ENCODE results near the gene IKZF3.
"Not testable (repeated sequence)": the region's sequence is repeated elsewhere in the genome, so short reads cannot be mapped to it uniquely, and the experiment has no call there.

IKZF3 gene

GRCh38 chr17:39777534-39778365, 86.4 kb downstream of the IKZF3 start:
- peak; percentile 63 for DNase-seq (ENCODE audit: low spot score)

DNA sequence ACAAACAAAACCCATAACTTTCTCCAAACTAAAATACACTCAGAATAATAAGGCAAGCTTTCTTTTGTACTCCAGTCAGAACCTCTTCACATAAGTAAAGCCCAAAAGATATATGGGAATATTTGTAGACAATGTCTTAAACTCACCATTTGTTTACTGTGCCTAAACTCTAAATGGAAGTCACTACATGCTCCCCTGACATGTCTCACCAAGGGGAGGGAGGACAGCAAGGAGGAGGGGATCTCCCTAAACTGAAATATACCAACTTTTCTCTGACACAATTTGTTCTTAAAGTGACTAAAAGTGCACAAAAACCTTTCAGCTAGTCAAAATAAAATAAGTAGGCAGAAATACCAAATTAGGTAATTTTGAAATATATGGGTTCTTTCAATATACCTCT, 87.9 kb downstream of the IKZF3 start:
- no peak for DNase-seq (ENCODE audit: low spot score)

- peak; percentile 43 for DNase-seq (ENCODE audit: low spot score)
These were observed 89.1 kb downstream of the IKZF3 start for GRCh38 chr17:39775031-39775430.

DNA sequence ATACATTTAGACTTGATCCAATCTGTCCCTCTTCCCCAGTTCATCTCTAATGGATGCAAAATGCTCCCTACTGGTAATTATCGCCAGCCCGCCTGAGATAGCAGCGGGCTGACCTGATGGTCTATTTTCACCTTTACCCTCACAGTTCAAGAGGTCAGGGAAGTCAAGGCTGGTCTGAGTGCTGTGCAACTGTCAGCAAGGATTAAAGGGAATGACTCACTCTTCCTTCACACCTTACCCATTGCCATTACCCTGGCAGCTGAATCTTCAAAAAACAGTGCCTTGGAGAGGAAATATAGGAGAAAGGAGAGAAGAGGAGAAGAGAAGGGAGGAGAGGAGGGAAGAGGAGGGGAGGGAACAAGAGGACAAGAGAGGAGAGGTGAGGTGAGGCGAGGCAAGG, 90.1 kb downstream of the IKZF3 start:
- DNase-seq (ENCODE audit: low spot score) = no peak

DNA sequence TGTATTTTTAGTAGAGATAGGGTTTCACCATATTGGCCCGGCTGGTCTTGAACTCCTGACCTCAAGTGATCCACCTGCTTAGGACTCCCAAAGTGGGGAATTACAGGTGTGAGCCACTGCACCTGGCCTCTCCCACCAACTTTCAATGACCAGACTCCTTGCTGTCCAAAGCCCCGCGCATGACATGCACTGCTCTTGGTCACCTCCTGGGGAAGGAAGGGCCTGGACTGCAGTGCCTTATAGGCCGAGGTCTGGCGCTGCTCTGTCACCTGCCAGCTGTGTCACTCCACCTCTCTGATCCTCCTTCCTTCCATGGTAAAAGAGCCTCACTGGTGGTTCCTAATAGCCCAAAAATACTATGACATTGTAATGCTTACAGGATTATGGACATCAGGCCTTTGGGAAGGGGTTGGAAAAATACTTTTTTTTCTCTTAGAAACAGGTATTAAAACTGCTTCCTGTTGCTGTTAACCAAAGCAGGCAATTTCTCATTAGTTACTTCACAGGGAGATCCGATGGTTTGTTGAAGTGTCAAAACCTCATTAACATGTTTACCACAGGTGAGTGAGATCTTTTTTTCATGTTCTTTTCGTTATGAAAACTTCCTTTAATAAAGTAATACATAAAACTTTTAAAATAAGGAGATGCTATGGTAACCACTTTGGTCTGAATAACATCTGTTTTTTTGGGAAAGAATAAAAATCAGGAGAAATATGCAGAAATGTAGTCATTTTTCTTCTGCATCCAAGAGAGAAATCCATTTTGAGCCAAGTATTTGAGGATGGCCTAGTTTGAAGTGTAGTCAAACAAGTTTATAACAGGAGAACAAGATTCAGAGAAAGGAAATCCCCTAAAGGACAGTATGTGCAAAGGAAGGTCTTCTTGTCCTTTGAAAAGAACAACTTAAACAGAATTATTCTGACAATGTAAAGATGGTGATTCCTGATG, 90.9 kb downstream of the IKZF3 start:
- DNase-seq (ENCODE audit: low spot score) = no peak

- DNase-seq (ENCODE audit: low spot score) = no peak
These were observed 91.7 kb downstream of the IKZF3 start for GRCh38 chr17:39772415-39772814.

DNA sequence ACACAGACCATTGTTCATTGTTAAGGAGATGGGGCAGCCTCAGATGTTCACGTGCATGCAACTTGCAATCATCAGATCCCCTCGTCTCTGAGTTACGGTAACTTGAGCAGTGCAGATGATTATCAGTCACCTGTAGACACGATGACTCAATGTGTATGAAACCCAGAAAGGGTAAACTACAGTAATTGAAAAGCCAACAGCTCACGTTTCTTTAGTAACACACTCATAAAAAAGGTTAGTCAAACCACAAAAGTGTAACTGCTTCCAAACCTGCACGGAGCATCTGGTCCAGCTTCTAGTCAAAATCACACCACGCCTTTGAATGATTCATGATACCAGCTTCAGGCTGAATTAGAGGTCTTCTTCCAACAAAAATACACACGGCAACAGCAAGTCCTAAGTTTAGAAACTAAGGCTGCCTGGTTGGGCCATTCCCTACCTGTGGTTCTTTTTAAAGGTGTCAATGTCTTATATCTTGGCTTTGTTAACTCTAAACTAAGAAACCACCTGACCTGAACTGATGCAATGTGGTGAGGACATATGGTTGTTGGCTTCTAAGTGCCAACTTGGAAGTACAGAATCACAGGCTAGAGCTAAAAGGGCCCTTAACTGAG, 94.0 kb downstream of the IKZF3 start:
- DNase-seq (ENCODE audit: low spot score) = peak; percentile 52

GRCh38 chr17:39767147-39767546, 97.0 kb downstream of the IKZF3 start:
- DNase-seq (ENCODE audit: low spot score) = no peak

GRCh38 chr17:39765766-39766165, 98.3 kb downstream of the IKZF3 start:
- DNase-seq (ENCODE audit: low spot score) = no peak

DNA sequence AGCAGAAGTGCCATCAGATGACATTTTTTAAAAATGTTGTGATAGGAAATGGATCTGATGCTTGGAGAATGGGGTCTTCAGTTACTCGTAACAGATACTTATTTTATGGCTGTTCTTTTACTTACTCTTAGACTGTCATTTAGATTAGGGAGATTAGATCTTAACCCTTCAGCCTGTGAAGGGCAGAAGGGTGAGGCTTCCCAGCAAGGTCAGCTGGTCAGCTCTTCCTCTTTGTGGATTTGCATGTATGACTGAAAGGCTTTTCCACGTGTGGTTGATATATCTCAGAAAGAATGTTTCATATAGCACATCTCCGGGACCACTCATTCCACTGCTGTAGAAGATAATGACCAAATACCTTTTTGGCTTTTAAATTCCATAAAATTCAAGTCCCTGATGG, 98.9 kb downstream of the IKZF3 start:
- DNase-seq (ENCODE audit: low spot score) = no peak

- not testable (repeated sequence) for DNase-seq (ENCODE audit: low spot score)
These were observed 99.9 kb downstream of the IKZF3 start for GRCh38 chr17:39764171-39764570.

DNA sequence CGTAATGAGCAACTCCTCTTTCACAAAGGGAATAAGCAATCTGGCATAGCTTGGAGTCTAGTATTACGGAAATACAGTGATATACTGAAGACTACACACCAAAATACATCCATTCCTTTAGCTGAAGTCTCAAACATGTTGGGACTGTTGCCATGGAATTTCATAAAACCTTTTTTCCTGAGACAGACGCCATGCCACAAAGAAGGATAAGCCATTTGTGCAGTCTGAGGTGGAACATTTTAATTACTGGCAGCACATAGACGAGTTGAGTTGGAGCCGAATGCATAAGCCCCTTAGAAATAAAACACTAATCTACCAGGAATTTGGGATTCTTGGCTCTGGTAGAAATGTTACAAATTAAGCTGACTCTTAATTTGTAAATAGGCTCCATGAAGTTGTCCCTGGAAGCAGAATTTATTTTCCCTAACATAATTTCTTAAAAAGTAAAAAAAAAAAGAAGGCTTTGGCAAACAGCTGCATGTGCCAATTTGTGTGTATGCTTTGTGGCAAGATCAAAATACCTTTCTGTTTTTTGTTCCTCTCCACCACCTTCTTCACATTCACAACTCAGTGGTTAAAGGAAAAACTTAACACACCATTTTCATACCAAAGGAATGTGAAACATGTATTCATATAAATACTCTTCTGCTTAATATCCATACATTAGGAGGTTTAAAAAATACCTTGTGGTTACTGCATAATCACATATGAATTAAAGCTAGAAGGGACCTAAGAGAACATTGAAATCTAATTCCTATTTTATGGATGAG, 100.9 kb downstream of the IKZF3 start:
- no peak for DNase-seq (ENCODE audit: low spot score)

DNA sequence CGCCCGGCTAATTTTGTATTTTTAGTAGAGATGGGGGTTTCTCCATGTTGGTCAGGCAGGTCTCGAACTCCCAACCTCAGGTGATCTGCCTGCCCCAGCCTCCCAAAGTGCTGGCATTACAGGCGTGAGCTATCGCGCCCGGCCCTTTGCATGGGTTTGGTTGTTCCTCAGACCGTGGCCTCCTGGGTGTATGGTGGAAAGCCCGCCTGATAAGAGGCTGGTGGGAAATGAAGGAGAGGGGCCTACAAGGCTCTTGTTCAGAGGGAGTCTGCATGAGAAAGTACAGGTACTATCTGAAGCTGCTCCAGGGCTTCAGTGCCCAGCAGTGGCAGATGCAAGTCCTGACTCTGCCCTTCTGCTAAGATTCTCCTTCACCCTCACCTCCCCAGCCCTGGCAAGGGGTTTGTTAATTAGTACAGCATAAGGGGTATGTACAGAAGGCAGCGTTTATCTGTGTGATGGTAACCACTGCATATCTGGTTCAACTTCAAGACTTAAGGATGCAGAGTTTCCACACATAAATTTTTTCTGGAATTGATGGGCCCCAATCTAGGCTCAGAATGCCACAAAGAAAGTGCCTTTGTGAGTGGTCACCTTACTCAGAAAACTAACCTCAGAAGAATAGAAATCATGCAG, 102.1 kb downstream of the IKZF3 start:
- DNase-seq (ENCODE audit: low spot score) = no peak

- DNase-seq (ENCODE audit: low spot score) = peak; percentile 51
These were observed 104.9 kb downstream of the IKZF3 start for GRCh38 chr17:39759204-39759603.

- peak; percentile 68 for DNase-seq (ENCODE audit: low spot score)
These were observed 105.9 kb downstream of the IKZF3 start for GRCh38 chr17:39757931-39758873.

DNA sequence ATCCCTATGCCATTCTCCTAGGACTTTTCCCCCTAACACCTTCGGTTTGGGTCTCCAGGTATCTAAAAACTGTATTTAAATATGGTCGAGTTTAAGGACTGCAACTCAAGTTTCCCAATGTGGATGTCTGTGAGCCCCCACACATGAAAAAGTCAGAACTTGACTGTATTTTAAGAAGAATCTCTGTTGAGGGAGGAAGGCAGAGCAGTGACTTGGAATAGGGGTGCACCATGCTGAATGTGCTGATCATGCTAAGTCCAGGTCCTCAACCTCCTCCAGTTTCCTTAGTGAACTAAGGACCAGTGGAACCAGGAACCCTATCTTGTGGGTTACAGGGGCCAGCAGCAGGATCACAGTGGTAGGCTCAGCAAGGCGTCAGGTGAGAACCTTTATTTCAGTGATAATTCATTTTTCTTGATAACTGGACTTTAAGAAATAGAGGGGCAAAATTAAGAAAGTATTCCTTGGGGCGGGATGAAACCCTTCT, 106.9 kb downstream of the IKZF3 start:
- DNase-seq (ENCODE audit: low spot score) = peak; percentile 52

DNA sequence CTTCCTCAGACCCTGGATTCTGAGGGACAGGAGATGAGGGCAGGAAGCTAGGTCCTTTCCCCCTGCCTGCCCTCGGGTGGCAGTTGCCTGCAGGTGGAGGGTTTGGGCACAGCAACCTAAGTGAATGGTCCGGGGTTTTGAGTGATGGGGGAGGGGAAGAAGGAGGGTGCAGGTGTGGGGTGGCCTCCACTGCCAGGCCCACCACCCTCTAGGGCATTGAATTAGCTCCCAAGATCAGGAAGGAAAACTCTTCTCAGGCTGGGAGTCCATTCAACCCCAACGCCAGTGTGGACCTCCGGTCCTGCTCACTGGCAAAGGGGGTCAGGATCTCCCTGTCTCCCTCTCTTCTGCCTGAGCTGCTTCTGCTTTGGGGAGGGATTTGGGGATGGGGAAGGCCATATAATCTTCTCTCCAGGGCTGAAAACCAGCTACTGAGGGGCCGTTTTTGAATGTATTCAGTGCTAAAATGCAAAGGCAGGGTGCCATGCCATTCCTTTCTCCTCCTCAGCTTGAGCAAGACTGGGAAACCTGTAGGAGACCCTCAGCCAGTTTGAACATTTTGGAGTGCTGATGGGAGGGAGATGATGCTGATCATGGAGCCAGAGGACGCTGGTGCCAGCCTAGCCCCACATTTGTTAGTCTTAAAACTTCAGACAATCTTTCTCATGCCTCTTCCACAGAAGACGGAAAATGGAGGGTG, 107.6 kb downstream of the IKZF3 start:
- no peak for DNase-seq (ENCODE audit: low spot score)

- DNase-seq (ENCODE audit: low spot score) = peak; percentile 96
These were observed 108.3 kb downstream of the IKZF3 start for GRCh38 chr17:39755554-39756379.
